Fibroblast of the aortic adventitia (primary cell): ENCODE data around the gene PGF. TPM values are rescaled to one million over a fixed set of nuclear protein-coding genes. Genes with fewer than 3 reads are reported as not detected.

Experiments used
- DNase-seq: peaks from one replicate; pipeline ENCODE4 v3.0.0-alpha.2; 2010; ENCODE audit warnings: low read depth
- H3K4me3 ChIP-seq: 2 replicates; pipeline ENCODE4 v1.5.1; 2011; ENCODE audit warnings: low read depth, mild to moderate bottlenecking, control low read depth, low read length, moderate library complexity
- total RNA-seq: library from RNA; depleted of rRNA; stranded (reverse); fragments of >200 nt; gene quantifications from 2 replicates; pipeline ENCODE4 v1.2.3, GENCODE V29; 2012; ENCODE audit warnings: low replicate concordance
- TF ChIP-seq, protein P1 (sequence below): IDR thresholded peaks from 2 replicates; pipeline ENCODE4 v1.5.1; 2011; ENCODE audit warnings: mild to moderate bottlenecking, low read length, control low read depth, inconsistent platforms; ENCODE audit not compliant: insufficient read depth

The PGF gene
- total RNA-seq, 1 donor: 0.36 TPM

DNA sequence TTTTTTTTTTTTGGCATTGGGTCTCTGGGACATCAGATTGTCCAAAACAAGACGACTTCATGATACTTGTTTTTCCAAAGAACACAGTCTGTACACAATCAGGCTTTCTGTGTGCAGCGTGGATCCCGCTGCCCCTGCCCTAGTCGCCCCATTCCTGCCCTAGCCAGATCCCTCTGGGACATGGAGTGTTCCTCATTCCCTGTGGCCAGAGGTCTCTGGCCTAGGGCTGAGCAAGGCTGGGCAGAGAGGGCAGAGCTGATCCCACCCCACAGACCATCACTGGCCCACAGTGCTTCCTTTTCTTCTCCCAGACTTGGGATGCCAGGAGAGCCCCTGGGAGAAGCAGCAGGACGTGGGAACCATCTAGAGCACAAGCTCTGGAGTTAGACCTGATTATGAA is 26.4 kb upstream of the PGF start:
- DNase-seq: no peak
- no peak overlapping the region for H3K4me3 ChIP-seq
- TF ChIP-seq, protein P1, sequence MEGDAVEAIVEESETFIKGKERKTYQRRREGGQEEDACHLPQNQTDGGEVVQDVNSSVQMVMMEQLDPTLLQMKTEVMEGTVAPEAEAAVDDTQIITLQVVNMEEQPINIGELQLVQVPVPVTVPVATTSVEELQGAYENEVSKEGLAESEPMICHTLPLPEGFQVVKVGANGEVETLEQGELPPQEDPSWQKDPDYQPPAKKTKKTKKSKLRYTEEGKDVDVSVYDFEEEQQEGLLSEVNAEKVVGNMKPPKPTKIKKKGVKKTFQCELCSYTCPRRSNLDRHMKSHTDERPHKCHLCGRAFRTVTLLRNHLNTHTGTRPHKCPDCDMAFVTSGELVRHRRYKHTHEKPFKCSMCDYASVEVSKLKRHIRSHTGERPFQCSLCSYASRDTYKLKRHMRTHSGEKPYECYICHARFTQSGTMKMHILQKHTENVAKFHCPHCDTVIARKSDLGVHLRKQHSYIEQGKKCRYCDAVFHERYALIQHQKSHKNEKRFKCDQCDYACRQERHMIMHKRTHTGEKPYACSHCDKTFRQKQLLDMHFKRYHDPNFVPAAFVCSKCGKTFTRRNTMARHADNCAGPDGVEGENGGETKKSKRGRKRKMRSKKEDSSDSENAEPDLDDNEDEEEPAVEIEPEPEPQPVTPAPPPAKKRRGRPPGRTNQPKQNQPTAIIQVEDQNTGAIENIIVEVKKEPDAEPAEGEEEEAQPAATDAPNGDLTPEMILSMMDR: no peak

DNA sequence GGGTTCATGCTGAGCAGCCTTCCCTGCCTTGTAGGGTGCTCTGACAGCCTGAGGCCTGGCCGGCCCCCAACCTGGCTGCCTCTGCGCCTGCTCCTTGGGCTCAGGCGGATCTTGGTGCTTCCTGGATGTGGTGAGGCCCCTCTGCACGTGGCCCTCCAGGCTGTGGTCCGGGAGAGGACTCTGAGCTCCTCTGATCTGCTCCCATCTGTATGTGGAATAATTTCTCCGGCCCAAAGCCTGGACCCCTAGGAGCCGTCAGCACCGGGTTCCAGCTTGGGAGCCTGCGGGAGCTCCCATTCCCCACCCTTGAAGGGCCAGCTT is 26.0 kb upstream of the PGF start:
- DNase-seq: no peak
- no peak overlapping the region for H3K4me3 ChIP-seq
- TF ChIP-seq, protein P1: no peak

DNA sequence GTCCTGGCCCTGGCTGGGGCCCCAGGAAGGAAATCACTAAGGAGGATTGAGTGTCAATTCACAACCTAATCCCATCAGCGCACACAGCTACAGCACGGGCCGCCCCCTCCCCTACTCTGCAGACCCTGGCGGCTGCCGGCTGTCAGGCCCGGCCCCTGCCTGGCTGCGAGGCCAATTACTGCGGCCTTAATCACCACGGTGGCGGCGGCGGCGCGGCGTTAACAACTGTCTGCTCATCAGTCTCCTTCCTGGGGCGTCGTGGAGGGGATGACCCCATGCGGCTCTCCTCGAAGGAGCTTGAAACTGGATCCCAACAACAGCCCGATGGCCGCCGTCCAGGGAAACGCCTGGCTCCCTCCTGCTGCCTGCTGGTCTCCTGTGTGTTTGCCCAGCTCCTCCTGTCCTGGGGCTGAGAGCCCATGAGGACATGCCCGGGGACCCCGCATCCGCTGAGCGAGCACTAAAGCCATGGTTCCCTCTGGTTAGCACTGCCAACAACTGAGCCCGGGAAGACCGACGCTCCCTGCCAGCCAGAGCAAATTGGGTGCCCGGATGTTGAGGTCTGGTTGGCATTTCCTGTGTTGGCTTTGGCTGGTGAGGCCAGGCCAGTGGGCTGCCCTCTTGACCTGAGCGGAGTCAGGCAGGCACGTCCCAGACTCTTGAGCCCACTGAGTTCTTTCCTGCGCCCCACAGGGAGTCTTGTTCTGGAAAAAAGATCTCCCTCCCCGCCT is 25.5 kb upstream of the PGF start:
- H3K4me3 ChIP-seq: no peak overlapping the region
- TF ChIP-seq, protein P1: peak; percentile 10
- DNase-seq: peak; percentile 40

DNA sequence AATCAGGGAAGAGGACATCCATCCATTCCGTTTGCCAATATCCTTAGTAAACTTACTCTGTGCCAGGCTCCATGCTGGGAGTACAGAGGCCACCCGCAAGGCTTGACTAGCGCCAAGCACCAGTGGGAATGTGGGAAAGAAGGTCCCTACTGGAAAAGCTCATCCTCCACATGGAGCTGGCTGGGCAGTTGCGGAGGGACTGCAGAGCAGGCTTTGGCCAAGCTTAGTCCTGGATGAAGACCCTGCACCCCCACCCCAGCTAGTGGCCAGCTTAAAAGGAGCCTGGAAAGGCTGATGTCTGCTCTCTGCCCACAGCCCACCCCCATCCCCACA is 25.0 kb upstream of the PGF start:
- no peak overlapping the region for H3K4me3 ChIP-seq
- DNase-seq: no peak
- TF ChIP-seq, protein P1: no peak

DNA sequence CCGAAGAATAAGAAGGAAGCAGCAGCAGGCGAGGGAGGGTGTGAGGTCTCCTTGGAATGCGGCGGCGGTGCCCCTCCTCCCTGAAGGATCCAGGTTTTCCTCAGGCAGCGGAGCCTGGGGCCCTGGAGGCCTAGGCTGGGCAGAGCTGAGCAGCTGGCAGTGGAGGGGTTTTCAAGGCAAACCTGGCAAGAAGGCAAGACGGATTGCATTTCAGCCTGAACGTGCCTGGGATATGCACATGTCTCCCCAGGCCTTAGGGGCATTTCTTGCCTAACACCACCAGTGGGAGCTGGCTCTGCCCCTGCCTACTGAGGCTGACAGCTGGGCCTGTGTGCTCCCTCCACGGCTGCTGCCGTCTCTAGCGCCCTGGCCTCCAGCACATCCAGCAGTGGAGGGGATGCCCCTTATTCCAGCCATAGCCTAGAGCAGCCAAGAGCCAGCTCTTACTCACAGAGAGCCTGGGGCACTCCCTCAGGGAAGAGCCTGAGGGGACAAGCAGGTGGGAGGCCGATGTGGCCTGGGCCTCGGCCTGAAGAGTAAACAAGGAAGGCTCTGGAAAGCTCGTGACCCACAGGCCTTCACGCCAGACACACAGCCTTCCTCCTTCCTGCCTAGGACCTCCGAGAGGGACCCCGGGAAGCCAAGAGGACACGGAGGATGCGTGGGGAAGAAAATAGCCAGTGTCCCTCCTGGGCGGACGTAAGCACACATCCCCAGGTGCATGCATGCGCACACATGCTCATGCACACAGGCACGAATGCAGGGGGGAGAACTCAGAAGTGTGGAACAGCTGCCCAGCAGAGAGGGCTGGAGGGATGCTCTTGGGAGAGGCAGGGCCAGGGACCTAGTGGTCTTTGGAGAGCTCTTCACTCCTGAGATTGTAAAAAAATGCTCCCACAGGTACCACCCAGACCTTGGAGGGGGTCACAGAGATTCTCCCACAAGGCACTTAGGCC is 24.3 kb upstream of the PGF start:
- no peak overlapping the region for H3K4me3 ChIP-seq
- peak; percentile 33 for DNase-seq
- TF ChIP-seq, protein P1: no peak

DNA sequence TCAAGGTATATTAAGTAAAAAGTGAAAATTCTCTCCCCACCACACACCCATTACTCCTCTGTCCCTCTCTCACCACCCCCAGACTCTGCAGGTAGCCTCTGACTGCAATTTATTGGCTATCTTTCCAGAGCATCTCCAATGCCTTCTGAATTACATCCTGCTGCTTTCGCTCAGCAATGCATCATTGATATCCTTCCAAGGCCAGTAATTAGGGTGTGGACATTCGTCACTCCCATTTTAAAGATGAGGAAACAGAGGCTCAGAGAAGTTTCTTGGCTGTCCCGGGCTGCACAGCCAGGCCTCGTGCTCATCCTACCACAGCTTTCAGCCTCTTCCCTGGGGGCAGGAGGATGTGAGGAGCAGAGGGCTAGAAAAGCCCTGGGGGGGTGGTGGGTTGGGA is 23.6 kb upstream of the PGF start:
- H3K4me3 ChIP-seq: no peak overlapping the region
- DNase-seq: no peak
- TF ChIP-seq, protein P1: no peak
